Hepatocyte (in vitro differentiated cells): ENCODE data around the gene TOR1AIP2.

ENCODE experiments used
- CTCF ChIP-seq: fragments of 200-600 bp; sonication (generic); IDR thresholded peaks from 2 replicates; pipeline ENCODE4 v1.5.1; 2016; ENCODE audit warnings: antibody characterized with exemption, mild to moderate bottlenecking; ENCODE audit not compliant: poor library complexity
- EZH2 ChIP-seq: fragments of 200-600 bp; sonication (generic); IDR thresholded peaks from 2 replicates; pipeline ENCODE4 v1.6.1; 2016; ENCODE audit warnings: antibody characterized with exemption, mild to moderate bottlenecking, borderline replicate concordance
- EZH2phosphoT487 ChIP-seq: fragments of 200-600 bp; sonication (generic); IDR thresholded peaks from one replicate; pipeline ENCODE4 v1.6.1; 2018; ENCODE audit warnings: antibody characterized with exemption, mild to moderate bottlenecking, low read depth, moderate library complexity; ENCODE audit not compliant: unreplicated experiment, severe bottlenecking

- TF ChIP-seq CTCF (no peak), EZH2 (no peak), EZH2phosphoT487 (no peak)
Measured at GRCh38 chr1:179814546-179814838, 63.1 kb downstream of the TOR1AIP2 start.
